ENCODE measurements around the gene KCNMB2.

GRCh38 chr3:178735032-178735674, 198.9 kb downstream of the KCNMB2 start:
- TF ChIP-seq CTCF (IDR thresholded peaks at IDR 0.05) (no peak), POLR2AphosphoS5 (IDR thresholded peaks at IDR 0.05) (no peak), EP300 (IDR thresholded peaks at IDR 0.05) (no peak), POLR2A (IDR thresholded peaks at IDR 0.05) (no peak)

Data from stomach (tissue), 4 donors.